ENCODE data around the gene DPF3. TPM values are rescaled to one million over a fixed set of nuclear protein-coding genes. Genes with fewer than 3 reads are reported as not detected.

DPF3 gene
- total RNA-seq, 5 donors from 2014 or later (not counting 1 experiment from before 2014, with no cell fraction given): 0.33 to 0.86 (median 0.54) TPM

- Mint-ChIP-seq H3K27me3 (peaks cover 13 to 14% of the 10 kb centered on the region in 2 donors), H3K4me3 (no peak overlapping the region), H3K36me3 (no peaks in the 10 kb centered on the region), H3K9me3 (no peaks in the 10 kb centered on the region), H3K4me1 (peaks cover 6 to 13% (median 10%) of the 10 kb centered on the region in 3 donors), H3K27ac (no peak overlapping the region)
- Histone ChIP-seq H3K36me3 (ENCODE audit: control insufficient read depth in 2 of 2, extremely low read depth in 1 of 2, insufficient read depth in 1 of 2, low read length in 1 of 2) (no peaks in the 10 kb centered on the region), H3K9me3 (no peaks in the 10 kb centered on the region), H3K27ac (ENCODE audit: low read length) (no peak overlapping the region), H3K4me1 (ENCODE audit: control insufficient read depth in 1 of 2, extremely low read depth in 1 of 2, insufficient read depth in 2 of 2, low read length in 2 of 2) (peaks cover 3 to 11% of the 10 kb centered on the region in 2 experiments), H3K4me3 (ENCODE audit: control insufficient read depth in 1 of 2, extremely low read depth in 1 of 2, low read length in 1 of 2) (no peak overlapping the region), H3K27me3 (replicated peaks in 1 of 2; ENCODE audit: control insufficient read depth in 2 of 2, extremely low read depth in 1 of 2, insufficient read depth in 2 of 2, low read length in 1 of 2) (peaks cover 9 to 30% of the 10 kb centered on the region in 2 experiments)
- POLR2A ChIA-PET: no interaction called here
- WGBS (ENCODE audit: insufficient coverage): no CpG with 5 or more reads among the region's 3 CpGs
- ATAC-seq (replicated peaks in 1 of 4): no peak
- no peak for DNase-seq
- CTCF ChIA-PET: interaction anchor here in 1 of 2 donors (0.6 kb wide), 1 partner anchor 500 kb away, joined by 5 read pairs; no protein-coding TSS in a partner anchor
Observed at GRCh38 chr14:72887514-72887913, 6.4 kb downstream of the DPF3 start.

GRCh38 chr14:72884386-72884785 lies 9.5 kb downstream of the DPF3 start:
- H3K36me3 ChIP-seq (ENCODE audit: control insufficient read depth in 2 of 2, extremely low read depth in 1 of 2, insufficient read depth in 1 of 2, low read length in 1 of 2): no peaks in the 10 kb centered on the region
- no CpG with 5 or more reads among the region's 4 CpGs for WGBS (ENCODE audit: insufficient coverage)
- H3K4me3 Mint-ChIP-seq: no peak overlapping the region
- H3K36me3 Mint-ChIP-seq: no peaks in the 10 kb centered on the region
- DNase-seq (no peak), ATAC-seq (replicated peaks in 1 of 4) (no peak)
- peaks cover 0 to 11% of the 10 kb centered on the region in 2 donors for H3K27me3 Mint-ChIP-seq
- ChIA-PET CTCF (interaction anchor here in 1 of 2 donors (0.5 kb wide), 1 partner anchor 353 kb away, joined by 10 read pairs; no protein-coding TSS in a partner anchor), POLR2A (no interaction called here)
- H3K9me3 ChIP-seq: no peaks in the 10 kb centered on the region
- no peak overlapping the region for H3K27ac Mint-ChIP-seq
- peaks cover 0 to 6% of the 10 kb centered on the region in 2 experiments for H3K27me3 ChIP-seq (replicated peaks in 1 of 2; ENCODE audit: control insufficient read depth in 2 of 2, extremely low read depth in 1 of 2, insufficient read depth in 2 of 2, low read length in 1 of 2)
- no peak overlapping the region for H3K27ac ChIP-seq (ENCODE audit: low read length)
- no peak overlapping the region for H3K4me3 ChIP-seq (ENCODE audit: control insufficient read depth in 1 of 2, extremely low read depth in 1 of 2, low read length in 1 of 2)
- peaks cover 0 to 2% (median 0%) of the 10 kb centered on the region in 3 donors for H3K4me1 Mint-ChIP-seq
- no peaks in the 10 kb centered on the region for H3K4me1 ChIP-seq (ENCODE audit: control insufficient read depth in 1 of 2, extremely low read depth in 1 of 2, insufficient read depth in 2 of 2, low read length in 2 of 2)
- H3K9me3 Mint-ChIP-seq: no peaks in the 10 kb centered on the region

- Mint-ChIP-seq H3K27ac (no peak overlapping the region), H3K9me3 (no peaks in the 10 kb centered on the region), H3K4me1 (peaks cover 0 to 2% (median 0%) of the 10 kb centered on the region in 3 donors), H3K36me3 (no peaks in the 10 kb centered on the region), H3K27me3 (peaks cover 0 to 11% of the 10 kb centered on the region in 2 donors), H3K4me3 (no peak overlapping the region)
- ChIA-PET POLR2A (interaction anchor here in 1 of 2 donors (0.6 kb wide), 1 partner anchor 546 kb away, joined by 4 read pairs; no protein-coding TSS in a partner anchor), CTCF (interaction anchor here in 1 of 2 donors (0.7 kb wide), 1 partner anchor 346 kb away, joined by 5 read pairs; no protein-coding TSS in a partner anchor)
- no peaks in the 10 kb centered on the region for H3K9me3 ChIP-seq
- WGBS (ENCODE audit: insufficient coverage): no CpG with 5 or more reads among the region's 4 CpGs
- ATAC-seq (replicated peaks in 1 of 4) (no peak), DNase-seq (no peak)
- H3K36me3 ChIP-seq (ENCODE audit: control insufficient read depth in 2 of 2, extremely low read depth in 1 of 2, insufficient read depth in 1 of 2, low read length in 1 of 2): no peaks in the 10 kb centered on the region
- no peaks in the 10 kb centered on the region for H3K4me1 ChIP-seq (ENCODE audit: control insufficient read depth in 1 of 2, extremely low read depth in 1 of 2, insufficient read depth in 2 of 2, low read length in 2 of 2)
- no peak overlapping the region for H3K4me3 ChIP-seq (ENCODE audit: control insufficient read depth in 1 of 2, extremely low read depth in 1 of 2, low read length in 1 of 2)
- H3K27ac ChIP-seq (ENCODE audit: low read length): no peak overlapping the region
- peaks cover 0 to 6% of the 10 kb centered on the region in 2 experiments for H3K27me3 ChIP-seq (replicated peaks in 1 of 2; ENCODE audit: control insufficient read depth in 2 of 2, extremely low read depth in 1 of 2, insufficient read depth in 2 of 2, low read length in 1 of 2)
Observed at GRCh38 chr14:72883961-72884360, 9.9 kb downstream of the DPF3 start.

- ChIA-PET POLR2A (no interaction called here), CTCF (interaction anchor here in 1 of 2 donors (0.7 kb wide), 1 partner anchor 345 kb away, joined by 5 read pairs; no protein-coding TSS in a partner anchor)
- Histone ChIP-seq H3K4me3 (ENCODE audit: control insufficient read depth in 1 of 2, extremely low read depth in 1 of 2, low read length in 1 of 2) (no peak overlapping the region), H3K4me1 (ENCODE audit: control insufficient read depth in 1 of 2, extremely low read depth in 1 of 2, insufficient read depth in 2 of 2, low read length in 2 of 2) (no peaks in the 10 kb centered on the region), H3K9me3 (no peaks in the 10 kb centered on the region), H3K36me3 (ENCODE audit: control insufficient read depth in 2 of 2, extremely low read depth in 1 of 2, insufficient read depth in 1 of 2, low read length in 1 of 2) (no peaks in the 10 kb centered on the region), H3K27me3 (replicated peaks in 1 of 2; ENCODE audit: control insufficient read depth in 2 of 2, extremely low read depth in 1 of 2, insufficient read depth in 2 of 2, low read length in 1 of 2) (peaks cover 0 to 9% of the 10 kb centered on the region in 2 experiments), H3K27ac (ENCODE audit: low read length) (no peak overlapping the region)
- Mint-ChIP-seq H3K9me3 (no peaks in the 10 kb centered on the region), H3K4me3 (no peak overlapping the region), H3K36me3 (no peaks in the 10 kb centered on the region), H3K4me1 (peaks cover 0 to 2% (median 0%) of the 10 kb centered on the region in 3 donors), H3K27ac (no peak overlapping the region), H3K27me3 (peaks cover 0 to 11% of the 10 kb centered on the region in 2 donors)
- DNase-seq (no peak), ATAC-seq (replicated peaks in 1 of 4) (no peak)
- WGBS (ENCODE audit: insufficient coverage): no CpG with 5 or more reads among the region's 2 CpGs
Observed at GRCh38 chr14:72883109-72883508, 10.8 kb downstream of the DPF3 start.

GRCh38 chr14:72882463-72882862 lies 11.4 kb downstream of the DPF3 start:
- Histone ChIP-seq H3K9me3 (no peaks in the 10 kb centered on the region), H3K27me3 (replicated peaks in 1 of 2; ENCODE audit: control insufficient read depth in 2 of 2, extremely low read depth in 1 of 2, insufficient read depth in 2 of 2, low read length in 1 of 2) (peaks cover 0 to 9% of the 10 kb centered on the region in 2 experiments), H3K4me1 (ENCODE audit: control insufficient read depth in 1 of 2, extremely low read depth in 1 of 2, insufficient read depth in 2 of 2, low read length in 2 of 2) (no peaks in the 10 kb centered on the region), H3K36me3 (ENCODE audit: control insufficient read depth in 2 of 2, extremely low read depth in 1 of 2, insufficient read depth in 1 of 2, low read length in 1 of 2) (no peaks in the 10 kb centered on the region), H3K27ac (ENCODE audit: low read length) (no peak overlapping the region), H3K4me3 (ENCODE audit: control insufficient read depth in 1 of 2, extremely low read depth in 1 of 2, low read length in 1 of 2) (no peak overlapping the region)
- 89% methylated on average over 4 of the region's 7 CpGs for WGBS (ENCODE audit: insufficient coverage)
- CTCF ChIA-PET: no interaction called here
- no peak overlapping the region for H3K4me3 Mint-ChIP-seq
- no peak overlapping the region for H3K27ac Mint-ChIP-seq
- H3K4me1 Mint-ChIP-seq: peaks cover 0 to 2% (median 0%) of the 10 kb centered on the region in 3 donors
- H3K27me3 Mint-ChIP-seq: peaks cover 0 to 11% of the 10 kb centered on the region in 2 donors
- POLR2A ChIA-PET: no interaction called here
- ATAC-seq (replicated peaks in 1 of 4) (no peak), DNase-seq (no peak)
- H3K36me3 Mint-ChIP-seq: no peaks in the 10 kb centered on the region
- H3K9me3 Mint-ChIP-seq: no peaks in the 10 kb centered on the region

- ChIA-PET CTCF (interaction anchor here (0.6 to 1.0 kb wide), 2 partner anchors 22 to 23 kb away, joined by 3 to 7 read pairs; no protein-coding TSS in a partner anchor), POLR2A (no interaction called here)
- Mint-ChIP-seq H3K27ac (no peak overlapping the region), H3K27me3 (peaks cover 0 to 11% of the 10 kb centered on the region in 2 donors), H3K4me1 (peaks cover 0 to 2% (median 0%) of the 10 kb centered on the region in 3 donors), H3K9me3 (no peaks in the 10 kb centered on the region), H3K4me3 (no peak overlapping the region), H3K36me3 (no peaks in the 10 kb centered on the region)
- no peaks in the 10 kb centered on the region for H3K9me3 ChIP-seq
- H3K36me3 ChIP-seq (ENCODE audit: control insufficient read depth in 2 of 2, extremely low read depth in 1 of 2, insufficient read depth in 1 of 2, low read length in 1 of 2): no peaks in the 10 kb centered on the region
- no peak for ATAC-seq (replicated peaks in 1 of 4)
- no peak for DNase-seq
- peaks cover 0 to 9% of the 10 kb centered on the region in 2 experiments for H3K27me3 ChIP-seq (replicated peaks in 1 of 2; ENCODE audit: control insufficient read depth in 2 of 2, extremely low read depth in 1 of 2, insufficient read depth in 2 of 2, low read length in 1 of 2)
- H3K4me1 ChIP-seq (ENCODE audit: control insufficient read depth in 1 of 2, extremely low read depth in 1 of 2, insufficient read depth in 2 of 2, low read length in 2 of 2): no peaks in the 10 kb centered on the region
- no CpG with 5 or more reads among the region's 1 CpG for WGBS (ENCODE audit: insufficient coverage)
- no peak overlapping the region for H3K4me3 ChIP-seq (ENCODE audit: control insufficient read depth in 1 of 2, extremely low read depth in 1 of 2, low read length in 1 of 2)
- no peak overlapping the region for H3K27ac ChIP-seq (ENCODE audit: low read length)
Observed at GRCh38 chr14:72882047-72882446, 11.9 kb downstream of the DPF3 start.

All from T-cell (primary cell).